Renal cortical epithelial cell (primary cell): ENCODE results near the gene SH3RF1. TPM values are rescaled to one million over a fixed set of nuclear protein-coding genes. Genes with fewer than 3 reads are reported as not detected.

Experiments
- DNase-seq: peaks from one replicate; pipeline ENCODE4 v3.0.0-alpha.2; 2011; ENCODE audit warnings: low read depth
- total RNA-seq: library from RNA; depleted of rRNA; stranded (reverse); fragments of >200 nt; gene quantifications from 2 replicates; pipeline ENCODE4 v1.2.3, GENCODE V29; 2014

The SH3RF1 gene
- total RNA-seq, 1 donor from 2014 or later: 12.7 TPM

- DNase-seq: no peak
Measured at GRCh38 chr4:169136796-169137557, 133.8 kb downstream of the SH3RF1 start.

- DNase-seq: no peak
Measured at GRCh38 chr4:169136330-169136729, 134.4 kb downstream of the SH3RF1 start.

- DNase-seq: no peak
Measured at GRCh38 chr4:169135776-169136175, 135.0 kb downstream of the SH3RF1 start.

- DNase-seq: peak; percentile 83
Measured at GRCh38 chr4:169133932-169134331, 136.8 kb downstream of the SH3RF1 start.

- no peak for DNase-seq
Measured at GRCh38 chr4:169132561-169133305, 138.0 kb downstream of the SH3RF1 start.

- no peak for DNase-seq
Measured at GRCh38 chr4:169131556-169132208, 139.1 kb downstream of the SH3RF1 start.

GRCh38 chr4:169128902-169129301 is 141.9 kb downstream of the SH3RF1 start:
- no peak for DNase-seq

- DNase-seq: no peak
Measured at GRCh38 chr4:169127314-169127713, 143.4 kb downstream of the SH3RF1 start.

GRCh38 chr4:169124661-169125060 is 146.1 kb downstream of the SH3RF1 start:
- peak; percentile 63 for DNase-seq

GRCh38 chr4:169122422-169122821 is 148.3 kb downstream of the SH3RF1 start:
- no peak for DNase-seq

GRCh38 chr4:169121861-169122382 is 148.8 kb downstream of the SH3RF1 start:
- DNase-seq: peak; percentile 84

- DNase-seq: no peak
Measured at GRCh38 chr4:169120624-169121023, 150.1 kb downstream of the SH3RF1 start.

GRCh38 chr4:169119536-169119935 is 151.2 kb downstream of the SH3RF1 start:
- DNase-seq: no peak

- DNase-seq: no peak
Measured at GRCh38 chr4:169117591-169118081, 153.1 kb downstream of the SH3RF1 start.

- DNase-seq: no peak
Measured at GRCh38 chr4:169116270-169116901, 154.4 kb downstream of the SH3RF1 start.

- peak; percentile 98 for DNase-seq
Measured at GRCh38 chr4:169115897-169116254, 154.9 kb downstream of the SH3RF1 start.

- DNase-seq: no peak
Measured at GRCh38 chr4:169115144-169115896, 155.4 kb downstream of the SH3RF1 start.

- peak; percentile 82 for DNase-seq
Measured at GRCh38 chr4:169114341-169114974, 156.3 kb downstream of the SH3RF1 start.

- DNase-seq: no peak
Measured at GRCh38 chr4:169110633-169111032, 160.1 kb downstream of the SH3RF1 start.

GRCh38 chr4:169109035-169109675 is 161.6 kb downstream of the SH3RF1 start:
- DNase-seq: no peak
